GM12878 (cell line): ENCODE results near the gene SUB1. TPM values are rescaled to one million over a fixed set of nuclear protein-coding genes. Genes with fewer than 3 reads are reported as not detected.
"Not testable (repeated sequence)": the region's sequence is repeated elsewhere in the genome, so short reads cannot be mapped to it uniquely, and the experiment has no call there.

Source experiments
- ATAC-seq: fragments of 200-7000 bp; cut with Tn5 transposase; 3 replicates; pipeline ENCODE4 v1.9.1; 2020; ENCODE audit warnings: mild to moderate bottlenecking, moderate library complexity
- BruUV-seq: library from RNA; stranded (reverse); fragments of 400-500 nt; replicated peaks from 2 replicates; lab custom pipeline; 2021; lab: Mats Ljungman, UMichigan
- CTCF ChIA-PET: fragments of 300-600 bp; sonication (Branson Sonifier 250); formaldehyde crosslinking; extraction: SDS; loops from one replicate; lab custom pipeline; 2021; ENCODE audit warnings: inconsistent platforms; lab: Yijun Ruan, JAX
- POLR2A ChIA-PET: fragments of 350-600 bp; formaldehyde crosslinking; extraction: SDS; loops from one replicate; lab custom pipeline; 2021; ENCODE audit warnings: inconsistent platforms; lab: Charles Lee
- RAD21 ChIA-PET: fragments of 300-600 bp; sonication (Branson Sonifier 250); formaldehyde crosslinking; loops from one replicate; lab custom pipeline; 2023; ENCODE audit warnings: antibody characterized with exemption; ENCODE audit not compliant: unreplicated experiment; lab: Charles Lee
- SMC1A ChIA-PET: fragments of 300-600 bp; sonication (Branson Sonifier 250); formaldehyde crosslinking; loops from one replicate; lab custom pipeline; 2023; ENCODE audit not compliant: unreplicated experiment, uncharacterized antibody; lab: Charles Lee
- DNase-seq: peaks from one replicate; pipeline ENCODE4 v3.0.0-alpha.2; 2011; ENCODE audit warnings: low read depth, low spot score
- FAIRE-seq: peaks from 3 replicates; lab custom pipeline; 2011; peaks lifted over from hg19 to GRCh38; lab: Jason Lieb, UNC
- H2AFZ ChIP-seq: 2 replicates; pipeline ENCODE4 v1.6.0; 2011; ENCODE audit warnings: low read depth, low read length, control low read depth; ENCODE audit not compliant: control insufficient read depth
- H3K27ac ChIP-seq: 2 replicates; pipeline ENCODE4 v1.5.1; 2011; ENCODE audit warnings: control low read depth; ENCODE audit not compliant: control insufficient read depth, insufficient read depth
- H3K27me3 ChIP-seq, 2 experiments: replicated peaks in 1 of 2; 2 replicates each; pipeline versions ENCODE4 v1.6.0 to v1.6.1; 2011; ENCODE audit warnings: low read length in 1 of 2; ENCODE audit not compliant: control insufficient read depth in 2 of 2, insufficient read depth in 2 of 2
- H3K36me3 ChIP-seq, 2 experiments: 2 replicates each; pipeline ENCODE4 v1.5.1; 2011; ENCODE audit warnings: low read length in 1 of 2; ENCODE audit not compliant: control insufficient read depth in 2 of 2, insufficient read depth in 2 of 2
- H3K4me1 ChIP-seq: 2 replicates; pipeline ENCODE4 v1.6.1; 2011; ENCODE audit warnings: mild to moderate bottlenecking, low read length, moderate library complexity, mixed read lengths; ENCODE audit not compliant: control insufficient read depth, insufficient read depth
- H3K4me2 ChIP-seq: 2 replicates; pipeline ENCODE4 v1.6.0; 2011; ENCODE audit warnings: control low read depth; ENCODE audit not compliant: control insufficient read depth, insufficient read depth
- H3K4me3 ChIP-seq: fragments of 200-600 bp; sonication (generic); 2 replicates; pipeline ENCODE4 v1.5.1; 2016
- H3K79me2 ChIP-seq: 2 replicates; pipeline ENCODE4 v1.6.0; 2011; ENCODE audit warnings: low read length; ENCODE audit not compliant: control insufficient read depth, insufficient read depth
- H3K9ac ChIP-seq: 2 replicates; pipeline ENCODE4 v1.8.0; 2011; ENCODE audit warnings: low read length, control low read depth, mixed read lengths; ENCODE audit not compliant: control insufficient read depth, insufficient read depth
- H3K9me3 ChIP-seq: replicated peaks from 3 replicates; pipeline ENCODE4 v1.5.1; 2011; ENCODE audit warnings: mild to moderate bottlenecking, low read length; ENCODE audit not compliant: control insufficient read depth, insufficient read depth
- H4K20me1 ChIP-seq: 2 replicates; pipeline ENCODE4 v1.6.0; 2011; ENCODE audit not compliant: control insufficient read depth, insufficient read depth
- CBX5 ChIP-seq: sonication (generic); IDR thresholded peaks from 2 replicates; pipeline ENCODE4 v1.6.1; 2016; ENCODE audit warnings: low read depth, moderate library complexity, mild to moderate bottlenecking, inconsistent platforms
- CEBPB ChIP-seq, 2 experiments: fragments of 150-350 bp in 1 of 2; IDR thresholded peaks; 2 replicates each; pipeline ENCODE4 v1.6.1; 2012 to 2014; ENCODE audit warnings: low read depth in 2 of 2, low read length in 2 of 2, borderline replicate concordance in 1 of 2, inconsistent platforms in 1 of 2
- CHD2 ChIP-seq: IDR thresholded peaks from 2 replicates; pipeline ENCODE4 v1.6.1; 2011; ENCODE audit warnings: low read depth, low read length, improper control_type of control experiment, borderline replicate concordance
- FOXM1 ChIP-seq: IDR thresholded peaks from 2 replicates; pipeline ENCODE4 v1.6.1; 2012; ENCODE audit warnings: low read depth, mild to moderate bottlenecking, inconsistent platforms, low read length, moderate library complexity
- KAT2A ChIP-seq: conservative IDR thresholded peaks from 2 replicates; pipeline ENCODE4 v1.6.1; 2011; ENCODE audit warnings: low read depth, low read length; ENCODE audit not compliant: control insufficient read depth
- MYC ChIP-seq: IDR thresholded peaks from 2 replicates; pipeline ENCODE4 v1.6.1; 2011; ENCODE audit warnings: mild to moderate bottlenecking, low read length, moderate library complexity, inconsistent platforms; ENCODE audit not compliant: insufficient read depth, insufficient replicate concordance, insufficient read length, severe bottlenecking
- SUPT20H ChIP-seq: IDR thresholded peaks from 2 replicates; pipeline ENCODE4 v1.6.1; 2011; ENCODE audit warnings: low read depth, mild to moderate bottlenecking, low read length, moderate library complexity, borderline replicate concordance; ENCODE audit not compliant: control insufficient read depth
- TCF3 ChIP-seq: IDR thresholded peaks from 2 replicates; pipeline ENCODE4 v1.6.1; 2012; ENCODE audit warnings: low read depth, mild to moderate bottlenecking, low read length, borderline replicate concordance; ENCODE audit not compliant: insufficient read depth
- ZNF207 ChIP-seq: fragments of 450-650 bp; IDR thresholded peaks from 2 replicates; pipeline ENCODE4 v1.6.1; 2014; ENCODE audit warnings: antibody characterized with exemption, mild to moderate bottlenecking, borderline replicate concordance
- WGBS: methylation state at CpG from one replicate; pipeline ENCODE4 v1.1.6; 2016; ENCODE audit warnings: low lambda C conversion rate; ENCODE audit not compliant: insufficient replicate concordance, insufficient coverage; ENCODE audit errors: missing lambda C conversion rate; 5-methylcytosine and 5-hydroxymethylcytosine counted together
- in situ Hi-C: fragments of 300-500 bp; cut with MboI; formaldehyde crosslinking; loops from 9 replicates; pipeline ENCODE4 v1.14.3; 2018; ENCODE audit warnings: mixed read lengths
- intact Hi-C: fragments of 100-400 bp; cut with micrococcal nuclease; formaldehyde crosslinking; loops from one replicate; pipeline ENCODE4 v1.14.2; 2022; ENCODE audit not compliant: unreplicated experiment
- polyA plus RNA-seq, 11 experiments: library from polyadenylated mRNA; depleted of rRNA in 4 of 11; unstranded in 6 of 11; stranded (reverse) in 5 of 11; fragments of >200 nt; fragmentation: Nextera tagmentation in 4 of 11; fragmentation: Illumina TruSeq in 1 of 11; extraction: Ambion mirVana in 4 of 11; extraction: Trizol in 1 of 11; gene quantifications; 1 replicate in 1 of 11; 2 replicates in 10 of 11; pipeline versions ENCODE4 v1.2.1 to v1.2.3, GENCODE V29; 2011 to 2016; ENCODE audit warnings: inconsistent platforms in 2 of 11, missing spikeins in 2 of 11, low read depth in 1 of 11
- total RNA-seq, 4 experiments: library from RNA; depleted of rRNA in 3 of 4; stranded (reverse); fragments of >200 nt in 3 of 4; fragmentation: Illumina TruSeq in 1 of 4; extraction: Trizol in 1 of 4; gene quantifications; 2 replicates each; pipeline versions ENCODE4 v1.2.1 to v1.2.3, GENCODE V29; 2013 to 2021
- TF ChIP-seq, protein P1 (sequence below): fragments of 450-650 bp; IDR thresholded peaks from 2 replicates; pipeline ENCODE4 v1.6.1; 2017; ENCODE audit warnings: mild to moderate bottlenecking, low read depth, inconsistent platforms; ENCODE audit not compliant: poor library complexity, severe bottlenecking
- TF ChIP-seq, protein P2 (sequence below): fragments of 450-650 bp; IDR thresholded peaks from 2 replicates; pipeline ENCODE4 v1.6.1; 2017; ENCODE audit warnings: mild to moderate bottlenecking, moderate library complexity

SUB1 gene
- total and polyA plus RNA-seq, 10 of the 15 experiments (the other 5 are each of a cell fraction or from before 2014, with no cell fraction given): 468 to 2,785 (median 1,145) TPM

DNA sequence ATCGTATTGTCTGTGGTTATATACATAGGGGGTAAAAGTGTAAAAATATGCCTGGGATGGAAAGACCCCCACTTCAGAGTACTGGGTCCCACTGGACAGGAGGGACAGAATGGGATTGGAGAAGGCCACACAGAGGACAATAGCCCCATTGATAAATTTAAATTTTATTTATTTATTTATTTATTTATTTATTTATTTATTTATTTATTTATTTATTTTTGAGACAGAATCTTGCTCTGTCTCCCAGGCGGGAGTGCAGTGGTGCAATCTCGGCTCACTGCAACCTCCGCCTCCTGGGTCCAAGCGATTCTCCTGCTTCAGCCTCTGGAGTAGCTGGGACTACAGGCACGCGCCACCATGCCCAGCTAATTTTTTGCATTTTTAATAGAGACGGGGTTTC, 47.7 kb downstream of the SUB1 start:
- H3K9me3 ChIP-seq, SMC1A ChIA-PET, H3K4me1 ChIP-seq, H3K4me2 ChIP-seq, POLR2A ChIA-PET, H3K27me3 ChIP-seq, H3K27ac ChIP-seq, BruUV-seq, H3K4me3 ChIP-seq, in situ Hi-C loops, H3K9ac ChIP-seq, ATAC-seq, FAIRE-seq, intact Hi-C loops, CTCF ChIA-PET, H4K20me1 ChIP-seq, H3K79me2 ChIP-seq, H3K36me3 ChIP-seq, DNase-seq, RAD21 ChIA-PET, H2AFZ ChIP-seq: not testable (repeated sequence)
- 56% methylated on average over 8 of the region's 8 CpGs for WGBS

DNA sequence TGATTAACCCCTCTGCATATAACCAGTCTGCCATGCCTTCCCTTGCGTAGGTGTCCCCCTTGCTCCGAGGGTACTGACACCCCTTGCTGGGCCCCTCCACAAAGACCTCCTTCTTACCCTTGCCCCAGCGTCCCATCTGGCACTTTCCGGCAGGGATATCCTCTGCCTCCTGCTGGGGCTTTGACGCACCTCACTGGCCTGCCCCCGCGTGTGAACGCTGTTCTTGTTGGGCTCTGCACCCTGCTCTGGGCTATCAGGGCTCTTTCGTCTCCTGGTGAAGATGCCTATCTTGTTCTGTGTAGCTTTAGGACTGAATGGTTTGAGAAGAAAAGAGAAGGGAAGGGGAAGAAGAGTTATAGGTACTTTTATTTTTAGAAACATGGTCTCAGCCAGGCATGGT, 53.0 kb downstream of the SUB1 start:
- ATAC-seq: no peak
- no peaks in the 10 kb centered on the region for H3K36me3 ChIP-seq
- H3K9ac ChIP-seq: no peak overlapping the region
- H3K4me1 ChIP-seq: no peaks in the 10 kb centered on the region
- H2AFZ ChIP-seq: no peak overlapping the region
- H3K27me3 ChIP-seq: no peaks in the 10 kb centered on the region
- ChIA-PET SMC1A (no interaction called here), CTCF (no interaction called here), RAD21 (no interaction called here), POLR2A (no interaction called here)
- H3K27ac ChIP-seq: no peak overlapping the region
- H3K79me2 ChIP-seq: no peaks in the 10 kb centered on the region
- no peak overlapping the region for H3K4me2 ChIP-seq
- FAIRE-seq: no peak
- no peaks in the 10 kb centered on the region for H3K9me3 ChIP-seq
- no TSS peak for BruUV-seq
- intact Hi-C loops (no loop called here), in situ Hi-C loops (no loop called here)
- no peaks in the 10 kb centered on the region for H4K20me1 ChIP-seq
- 60% methylated on average over 9 of the region's 9 CpGs for WGBS
- no peak for DNase-seq
- H3K4me3 ChIP-seq: no peak overlapping the region
- TF ChIP-seq, protein P1, sequence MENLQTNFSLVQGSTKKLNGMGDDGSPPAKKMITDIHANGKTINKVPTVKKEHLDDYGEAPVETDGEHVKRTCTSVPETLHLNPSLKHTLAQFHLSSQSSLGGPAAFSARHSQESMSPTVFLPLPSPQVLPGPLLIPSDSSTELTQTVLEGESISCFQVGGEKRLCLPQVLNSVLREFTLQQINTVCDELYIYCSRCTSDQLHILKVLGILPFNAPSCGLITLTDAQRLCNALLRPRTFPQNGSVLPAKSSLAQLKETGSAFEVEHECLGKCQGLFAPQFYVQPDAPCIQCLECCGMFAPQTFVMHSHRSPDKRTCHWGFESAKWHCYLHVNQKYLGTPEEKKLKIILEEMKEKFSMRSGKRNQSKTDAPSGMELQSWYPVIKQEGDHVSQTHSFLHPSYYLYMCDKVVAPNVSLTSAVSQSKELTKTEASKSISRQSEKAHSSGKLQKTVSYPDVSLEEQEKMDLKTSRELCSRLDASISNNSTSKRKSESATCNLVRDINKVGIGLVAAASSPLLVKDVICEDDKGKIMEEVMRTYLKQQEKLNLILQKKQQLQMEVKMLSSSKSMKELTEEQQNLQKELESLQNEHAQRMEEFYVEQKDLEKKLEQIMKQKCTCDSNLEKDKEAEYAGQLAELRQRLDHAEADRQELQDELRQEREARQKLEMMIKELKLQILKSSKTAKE: no peak
- no peak for TF ChIP-seq CHD2
- TF ChIP-seq, protein P2, sequence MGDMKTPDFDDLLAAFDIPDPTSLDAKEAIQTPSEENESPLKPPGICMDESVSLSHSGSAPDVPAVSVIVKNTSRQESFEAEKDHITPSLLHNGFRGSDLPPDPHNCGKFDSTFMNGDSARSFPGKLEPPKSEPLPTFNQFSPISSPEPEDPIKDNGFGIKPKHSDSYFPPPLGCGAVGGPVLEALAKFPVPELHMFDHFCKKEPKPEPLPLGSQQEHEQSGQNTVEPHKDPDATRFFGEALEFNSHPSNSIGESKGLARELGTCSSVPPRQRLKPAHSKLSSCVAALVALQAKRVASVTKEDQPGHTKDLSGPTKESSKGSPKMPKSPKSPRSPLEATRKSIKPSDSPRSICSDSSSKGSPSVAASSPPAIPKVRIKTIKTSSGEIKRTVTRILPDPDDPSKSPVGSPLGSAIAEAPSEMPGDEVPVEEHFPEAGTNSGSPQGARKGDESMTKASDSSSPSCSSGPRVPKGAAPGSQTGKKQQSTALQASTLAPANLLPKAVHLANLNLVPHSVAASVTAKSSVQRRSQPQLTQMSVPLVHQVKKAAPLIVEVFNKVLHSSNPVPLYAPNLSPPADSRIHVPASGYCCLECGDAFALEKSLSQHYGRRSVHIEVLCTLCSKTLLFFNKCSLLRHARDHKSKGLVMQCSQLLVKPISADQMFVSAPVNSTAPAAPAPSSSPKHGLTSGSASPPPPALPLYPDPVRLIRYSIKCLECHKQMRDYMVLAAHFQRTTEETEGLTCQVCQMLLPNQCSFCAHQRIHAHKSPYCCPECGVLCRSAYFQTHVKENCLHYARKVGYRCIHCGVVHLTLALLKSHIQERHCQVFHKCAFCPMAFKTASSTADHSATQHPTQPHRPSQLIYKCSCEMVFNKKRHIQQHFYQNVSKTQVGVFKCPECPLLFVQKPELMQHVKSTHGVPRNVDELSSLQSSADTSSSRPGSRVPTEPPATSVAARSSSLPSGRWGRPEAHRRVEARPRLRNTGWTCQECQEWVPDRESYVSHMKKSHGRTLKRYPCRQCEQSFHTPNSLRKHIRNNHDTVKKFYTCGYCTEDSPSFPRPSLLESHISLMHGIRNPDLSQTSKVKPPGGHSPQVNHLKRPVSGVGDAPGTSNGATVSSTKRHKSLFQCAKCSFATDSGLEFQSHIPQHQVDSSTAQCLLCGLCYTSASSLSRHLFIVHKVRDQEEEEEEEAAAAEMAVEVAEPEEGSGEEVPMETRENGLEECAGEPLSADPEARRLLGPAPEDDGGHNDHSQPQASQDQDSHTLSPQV: no peak
- no peak for TF ChIP-seq CEBPB (IDR thresholded peaks at IDR 0.05; ENCODE audit: borderline replicate concordance in 1 of 2, low read depth in 2 of 2, low read length in 2 of 2)
- no peak for TF ChIP-seq FOXM1
- no peak for TF ChIP-seq SUPT20H
- no peak for TF ChIP-seq CBX5
- TF ChIP-seq KAT2A: no peak
- no peak for TF ChIP-seq MYC
- no peak for TF ChIP-seq TCF3
- no peak for TF ChIP-seq ZNF207
